GM23338 (cell line): ENCODE results near the gene KCNK10. TPM values are rescaled to one million over a fixed set of nuclear protein-coding genes. Genes with fewer than 3 reads are reported as not detected.

Source experiments
- ATAC-seq: fragments of 200-7000 bp; cut with Tn5 transposase; 3 replicates; pipeline ENCODE4 v1.9.1; 2020
- DNase-seq: peaks from one replicate; pipeline ENCODE4 v3.0.0-alpha.2; 2015; ENCODE audit warnings: low spot score
- H2AFZ ChIP-seq: fragments of 200-600 bp; sonication (generic); 2 replicates; pipeline ENCODE4 v1.8.0; 2016; ENCODE audit warnings: antibody characterized with exemption, mild to moderate bottlenecking, moderate library complexity
- H3F3A ChIP-seq: fragments of 200-600 bp; sonication (generic); replicated peaks from 2 replicates; pipeline ENCODE4 v1.8.0; 2017; ENCODE audit warnings: antibody characterized with exemption, mixed run types, low read depth
- H3K27ac ChIP-seq: fragments of 200-600 bp; sonication (generic); 2 replicates; pipeline ENCODE4 v1.6.1; 2016; ENCODE audit warnings: low read depth
- H3K27me3 ChIP-seq: fragments of 200-600 bp; sonication (generic); 2 replicates; pipeline ENCODE4 v1.8.0; 2016; ENCODE audit warnings: mild to moderate bottlenecking, mixed run types, moderate library complexity; ENCODE audit not compliant: insufficient read depth
- H3K36me3 ChIP-seq: fragments of 200-600 bp; sonication (generic); 2 replicates; pipeline ENCODE4 v1.8.0; 2016; ENCODE audit warnings: mild to moderate bottlenecking; ENCODE audit not compliant: insufficient read depth
- H3K4me1 ChIP-seq: fragments of 200-600 bp; sonication (generic); 2 replicates; pipeline ENCODE4 v1.8.0; 2016; ENCODE audit warnings: mild to moderate bottlenecking, moderate library complexity; ENCODE audit not compliant: insufficient read depth
- H3K4me2 ChIP-seq: fragments of 200-600 bp; sonication (generic); 2 replicates; pipeline ENCODE4 v1.7.1; 2017; ENCODE audit warnings: mixed run types
- H3K4me3 ChIP-seq: fragments of 200-600 bp; sonication (generic); 2 replicates; pipeline ENCODE4 v1.6.1; 2016; ENCODE audit warnings: mixed run types
- H3K79me2 ChIP-seq: fragments of 200-600 bp; sonication (generic); replicated peaks from 2 replicates; pipeline ENCODE4 v1.8.0; 2017; ENCODE audit warnings: mild to moderate bottlenecking; ENCODE audit not compliant: insufficient read depth
- H3K9me2 ChIP-seq: fragments of 200-600 bp; sonication (generic); 2 replicates; pipeline ENCODE4 v1.8.0; 2017; ENCODE audit not compliant: insufficient read depth
- H4K20me1 ChIP-seq: fragments of 200-600 bp; sonication (generic); replicated peaks from 2 replicates; pipeline ENCODE4 v1.8.0; 2017; ENCODE audit warnings: mild to moderate bottlenecking; ENCODE audit not compliant: insufficient read depth
- H3K27ac Mint-ChIP-seq: 2 replicates; pipeline ENCODE4 v1.8.0; 2020; ENCODE audit warnings: inconsistent platforms, mild to moderate bottlenecking, moderate library complexity, mixed read lengths
- H3K27me3 Mint-ChIP-seq: 3 replicates; pipeline ENCODE4 v1.8.0; 2022; ENCODE audit warnings: low read depth, mild to moderate bottlenecking, moderate library complexity, mixed read lengths, inconsistent platforms; ENCODE audit not compliant: insufficient read depth, poor library complexity
- H3K36me3 Mint-ChIP-seq: 3 replicates; pipeline ENCODE4 v1.8.0; 2021; ENCODE audit warnings: low read depth, mild to moderate bottlenecking, inconsistent platforms, moderate library complexity, mixed read lengths
- H3K4me1 Mint-ChIP-seq: 3 replicates; pipeline ENCODE4 v1.8.0; 2020; ENCODE audit warnings: mild to moderate bottlenecking, inconsistent platforms, mixed read lengths
- H3K4me3 Mint-ChIP-seq: 3 replicates; pipeline ENCODE4 v1.8.0; 2021; ENCODE audit warnings: moderate library complexity, mild to moderate bottlenecking, inconsistent platforms, mixed read lengths
- H3K9me3 Mint-ChIP-seq: 3 replicates; pipeline ENCODE4 v1.8.0; 2020; ENCODE audit warnings: moderate library complexity, mild to moderate bottlenecking, inconsistent platforms, mixed read lengths
- CREB1 ChIP-seq: fragments of 250-450 bp; sonication (Bioruptor Pico); IDR thresholded peaks from 2 replicates; pipeline ENCODE4 v1.5.0; 2020; ENCODE audit warnings: low read depth, mild to moderate bottlenecking, moderate library complexity
- EZH2 ChIP-seq: fragments of 200-600 bp; sonication (generic); IDR thresholded peaks from one replicate; pipeline ENCODE4 v1.8.0; 2017; ENCODE audit warnings: antibody characterized with exemption, mild to moderate bottlenecking, low read depth; ENCODE audit not compliant: unreplicated experiment
- EZH2phosphoT487 ChIP-seq: fragments of 200-600 bp; sonication (generic); IDR thresholded peaks from one replicate; pipeline ENCODE4 v1.8.1; 2018; ENCODE audit warnings: antibody characterized with exemption; ENCODE audit not compliant: unreplicated experiment
- JUNB ChIP-seq: IDR thresholded peaks from one replicate; pipeline ENCODE4 v1.6.1; 2016; ENCODE audit warnings: antibody characterized with exemption; ENCODE audit not compliant: unreplicated experiment
- NANOG ChIP-seq: IDR thresholded peaks from 2 replicates; pipeline ENCODE4 v1.6.1; 2016; ENCODE audit warnings: antibody characterized with exemption, borderline replicate concordance
- POLR2AphosphoS5 ChIP-seq: IDR thresholded peaks from 2 replicates; pipeline ENCODE4 v1.6.1; 2016; ENCODE audit warnings: antibody characterized with exemption, low read depth
- STAT1 ChIP-seq: IDR thresholded peaks from one replicate; pipeline ENCODE4 v1.6.1; 2016; ENCODE audit warnings: antibody characterized with exemption; ENCODE audit not compliant: unreplicated experiment
- ZNF114 ChIP-seq: fragments of 250-450 bp; sonication (Bioruptor Pico); IDR thresholded peaks from 2 replicates; pipeline ENCODE4 v1.5.0; 2020; ENCODE audit warnings: mild to moderate bottlenecking, moderate library complexity
- ZNF331 ChIP-seq: fragments of 250-450 bp; sonication (Bioruptor Pico); IDR thresholded peaks from 2 replicates; pipeline ENCODE4 v1.5.0; 2020; ENCODE audit warnings: low read depth, mild to moderate bottlenecking, moderate library complexity
- polyA plus RNA-seq: library from polyadenylated mRNA; unstranded; fragments of >200 nt; fragmentation: Nextera tagmentation; extraction: Ambion mirVana; gene quantifications from 2 replicates; pipeline ENCODE4 v1.2.1, GENCODE V29; 2016
- total RNA-seq: library from RNA; depleted of rRNA; stranded (reverse); fragments of >200 nt; shearing (Covaris generic); gene quantifications from 2 replicates; pipeline ENCODE4 v1.2.3, GENCODE V29; 2014
- TF ChIP-seq, protein P1 (sequence below), 2 experiments: fragments of 200-600 bp in 1 of 2; sonication (generic) in 1 of 2; conservative IDR thresholded peaks; 2 replicates each; pipeline versions ENCODE4 v1.5.1 to v1.6.1; 2016 to 2017; ENCODE audit warnings: antibody characterized with exemption in 2 of 2, low read depth in 2 of 2, mild to moderate bottlenecking in 2 of 2, moderate library complexity in 1 of 2
- TF ChIP-seq, protein P2 (sequence below): IDR thresholded peaks from 2 replicates; pipeline ENCODE4 v1.6.1; 2016; ENCODE audit warnings: antibody characterized with exemption
- TF ChIP-seq, protein P3 (sequence below): IDR thresholded peaks from one replicate; pipeline ENCODE4 v1.6.1; 2018; ENCODE audit warnings: antibody characterized with exemption; ENCODE audit not compliant: unreplicated experiment
- TF ChIP-seq, protein P4 (sequence below): fragments of 250-450 bp; sonication (Bioruptor Pico); IDR thresholded peaks from 2 replicates; pipeline ENCODE4 v1.5.0; 2020; ENCODE audit warnings: mild to moderate bottlenecking, moderate library complexity

KCNK10 gene
- total and polyA plus RNA-seq, 2 experiments from 2014 or later: 0.29 to 1.0 TPM

DNA sequence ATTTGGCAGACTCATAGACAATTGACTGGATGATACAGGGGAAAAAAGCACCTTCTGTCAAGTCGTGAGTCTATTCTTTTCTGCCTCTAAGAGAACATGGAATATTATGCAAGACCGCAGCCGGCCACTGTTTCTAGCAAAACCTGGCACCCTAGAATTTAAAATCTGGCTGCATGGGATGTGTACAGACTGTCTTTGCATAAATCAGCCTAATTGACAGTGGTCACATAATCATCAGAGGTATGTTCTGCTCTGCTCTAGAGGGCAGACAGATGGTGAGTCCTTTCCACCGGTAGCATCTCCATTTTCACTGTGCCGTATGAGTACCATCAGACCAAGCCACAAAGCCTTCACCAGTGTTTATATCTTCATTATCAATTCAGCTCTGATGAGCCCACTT is 80.6 kb downstream of the KCNK10 start:
- H3K4me3 Mint-ChIP-seq: no peak overlapping the region
- Histone ChIP-seq H3K27me3 (no peaks in the 10 kb centered on the region), H3K27ac (no peak overlapping the region), H3F3A (no peaks in the 10 kb centered on the region), H2AFZ (no peak overlapping the region), H4K20me1 (no peaks in the 10 kb centered on the region), H3K4me1 (no peaks in the 10 kb centered on the region), H3K9me2 (no peaks in the 10 kb centered on the region), H3K36me3 (no peaks in the 10 kb centered on the region), H3K79me2 (no peaks in the 10 kb centered on the region), H3K4me2 (no peak overlapping the region), H3K4me3 (no peak overlapping the region)
- DNase-seq: no peak
- no peak for ATAC-seq
- TF ChIP-seq STAT1: no peak
- no peak for TF ChIP-seq POLR2AphosphoS5
- TF ChIP-seq ZNF114: no peak
- no peak for TF ChIP-seq NANOG
- no peak for TF ChIP-seq EZH2phosphoT487
- no peak for TF ChIP-seq CREB1
- no peak for TF ChIP-seq ZNF331
- no peak for TF ChIP-seq EZH2
- TF ChIP-seq JUNB: no peak
- TF ChIP-seq, protein P1, sequence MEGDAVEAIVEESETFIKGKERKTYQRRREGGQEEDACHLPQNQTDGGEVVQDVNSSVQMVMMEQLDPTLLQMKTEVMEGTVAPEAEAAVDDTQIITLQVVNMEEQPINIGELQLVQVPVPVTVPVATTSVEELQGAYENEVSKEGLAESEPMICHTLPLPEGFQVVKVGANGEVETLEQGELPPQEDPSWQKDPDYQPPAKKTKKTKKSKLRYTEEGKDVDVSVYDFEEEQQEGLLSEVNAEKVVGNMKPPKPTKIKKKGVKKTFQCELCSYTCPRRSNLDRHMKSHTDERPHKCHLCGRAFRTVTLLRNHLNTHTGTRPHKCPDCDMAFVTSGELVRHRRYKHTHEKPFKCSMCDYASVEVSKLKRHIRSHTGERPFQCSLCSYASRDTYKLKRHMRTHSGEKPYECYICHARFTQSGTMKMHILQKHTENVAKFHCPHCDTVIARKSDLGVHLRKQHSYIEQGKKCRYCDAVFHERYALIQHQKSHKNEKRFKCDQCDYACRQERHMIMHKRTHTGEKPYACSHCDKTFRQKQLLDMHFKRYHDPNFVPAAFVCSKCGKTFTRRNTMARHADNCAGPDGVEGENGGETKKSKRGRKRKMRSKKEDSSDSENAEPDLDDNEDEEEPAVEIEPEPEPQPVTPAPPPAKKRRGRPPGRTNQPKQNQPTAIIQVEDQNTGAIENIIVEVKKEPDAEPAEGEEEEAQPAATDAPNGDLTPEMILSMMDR (conservative IDR thresholded peaks at IDR 0.05; ENCODE audit: low read depth in 2 of 2): no peak
- TF ChIP-seq, protein P2, sequence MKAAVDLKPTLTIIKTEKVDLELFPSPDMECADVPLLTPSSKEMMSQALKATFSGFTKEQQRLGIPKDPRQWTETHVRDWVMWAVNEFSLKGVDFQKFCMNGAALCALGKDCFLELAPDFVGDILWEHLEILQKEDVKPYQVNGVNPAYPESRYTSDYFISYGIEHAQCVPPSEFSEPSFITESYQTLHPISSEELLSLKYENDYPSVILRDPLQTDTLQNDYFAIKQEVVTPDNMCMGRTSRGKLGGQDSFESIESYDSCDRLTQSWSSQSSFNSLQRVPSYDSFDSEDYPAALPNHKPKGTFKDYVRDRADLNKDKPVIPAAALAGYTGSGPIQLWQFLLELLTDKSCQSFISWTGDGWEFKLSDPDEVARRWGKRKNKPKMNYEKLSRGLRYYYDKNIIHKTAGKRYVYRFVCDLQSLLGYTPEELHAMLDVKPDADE: no peak
- TF ChIP-seq, protein P3, sequence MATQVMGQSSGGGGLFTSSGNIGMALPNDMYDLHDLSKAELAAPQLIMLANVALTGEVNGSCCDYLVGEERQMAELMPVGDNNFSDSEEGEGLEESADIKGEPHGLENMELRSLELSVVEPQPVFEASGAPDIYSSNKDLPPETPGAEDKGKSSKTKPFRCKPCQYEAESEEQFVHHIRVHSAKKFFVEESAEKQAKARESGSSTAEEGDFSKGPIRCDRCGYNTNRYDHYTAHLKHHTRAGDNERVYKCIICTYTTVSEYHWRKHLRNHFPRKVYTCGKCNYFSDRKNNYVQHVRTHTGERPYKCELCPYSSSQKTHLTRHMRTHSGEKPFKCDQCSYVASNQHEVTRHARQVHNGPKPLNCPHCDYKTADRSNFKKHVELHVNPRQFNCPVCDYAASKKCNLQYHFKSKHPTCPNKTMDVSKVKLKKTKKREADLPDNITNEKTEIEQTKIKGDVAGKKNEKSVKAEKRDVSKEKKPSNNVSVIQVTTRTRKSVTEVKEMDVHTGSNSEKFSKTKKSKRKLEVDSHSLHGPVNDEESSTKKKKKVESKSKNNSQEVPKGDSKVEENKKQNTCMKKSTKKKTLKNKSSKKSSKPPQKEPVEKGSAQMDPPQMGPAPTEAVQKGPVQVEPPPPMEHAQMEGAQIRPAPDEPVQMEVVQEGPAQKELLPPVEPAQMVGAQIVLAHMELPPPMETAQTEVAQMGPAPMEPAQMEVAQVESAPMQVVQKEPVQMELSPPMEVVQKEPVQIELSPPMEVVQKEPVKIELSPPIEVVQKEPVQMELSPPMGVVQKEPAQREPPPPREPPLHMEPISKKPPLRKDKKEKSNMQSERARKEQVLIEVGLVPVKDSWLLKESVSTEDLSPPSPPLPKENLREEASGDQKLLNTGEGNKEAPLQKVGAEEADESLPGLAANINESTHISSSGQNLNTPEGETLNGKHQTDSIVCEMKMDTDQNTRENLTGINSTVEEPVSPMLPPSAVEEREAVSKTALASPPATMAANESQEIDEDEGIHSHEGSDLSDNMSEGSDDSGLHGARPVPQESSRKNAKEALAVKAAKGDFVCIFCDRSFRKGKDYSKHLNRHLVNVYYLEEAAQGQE: no peak
- TF ChIP-seq, protein P4, sequence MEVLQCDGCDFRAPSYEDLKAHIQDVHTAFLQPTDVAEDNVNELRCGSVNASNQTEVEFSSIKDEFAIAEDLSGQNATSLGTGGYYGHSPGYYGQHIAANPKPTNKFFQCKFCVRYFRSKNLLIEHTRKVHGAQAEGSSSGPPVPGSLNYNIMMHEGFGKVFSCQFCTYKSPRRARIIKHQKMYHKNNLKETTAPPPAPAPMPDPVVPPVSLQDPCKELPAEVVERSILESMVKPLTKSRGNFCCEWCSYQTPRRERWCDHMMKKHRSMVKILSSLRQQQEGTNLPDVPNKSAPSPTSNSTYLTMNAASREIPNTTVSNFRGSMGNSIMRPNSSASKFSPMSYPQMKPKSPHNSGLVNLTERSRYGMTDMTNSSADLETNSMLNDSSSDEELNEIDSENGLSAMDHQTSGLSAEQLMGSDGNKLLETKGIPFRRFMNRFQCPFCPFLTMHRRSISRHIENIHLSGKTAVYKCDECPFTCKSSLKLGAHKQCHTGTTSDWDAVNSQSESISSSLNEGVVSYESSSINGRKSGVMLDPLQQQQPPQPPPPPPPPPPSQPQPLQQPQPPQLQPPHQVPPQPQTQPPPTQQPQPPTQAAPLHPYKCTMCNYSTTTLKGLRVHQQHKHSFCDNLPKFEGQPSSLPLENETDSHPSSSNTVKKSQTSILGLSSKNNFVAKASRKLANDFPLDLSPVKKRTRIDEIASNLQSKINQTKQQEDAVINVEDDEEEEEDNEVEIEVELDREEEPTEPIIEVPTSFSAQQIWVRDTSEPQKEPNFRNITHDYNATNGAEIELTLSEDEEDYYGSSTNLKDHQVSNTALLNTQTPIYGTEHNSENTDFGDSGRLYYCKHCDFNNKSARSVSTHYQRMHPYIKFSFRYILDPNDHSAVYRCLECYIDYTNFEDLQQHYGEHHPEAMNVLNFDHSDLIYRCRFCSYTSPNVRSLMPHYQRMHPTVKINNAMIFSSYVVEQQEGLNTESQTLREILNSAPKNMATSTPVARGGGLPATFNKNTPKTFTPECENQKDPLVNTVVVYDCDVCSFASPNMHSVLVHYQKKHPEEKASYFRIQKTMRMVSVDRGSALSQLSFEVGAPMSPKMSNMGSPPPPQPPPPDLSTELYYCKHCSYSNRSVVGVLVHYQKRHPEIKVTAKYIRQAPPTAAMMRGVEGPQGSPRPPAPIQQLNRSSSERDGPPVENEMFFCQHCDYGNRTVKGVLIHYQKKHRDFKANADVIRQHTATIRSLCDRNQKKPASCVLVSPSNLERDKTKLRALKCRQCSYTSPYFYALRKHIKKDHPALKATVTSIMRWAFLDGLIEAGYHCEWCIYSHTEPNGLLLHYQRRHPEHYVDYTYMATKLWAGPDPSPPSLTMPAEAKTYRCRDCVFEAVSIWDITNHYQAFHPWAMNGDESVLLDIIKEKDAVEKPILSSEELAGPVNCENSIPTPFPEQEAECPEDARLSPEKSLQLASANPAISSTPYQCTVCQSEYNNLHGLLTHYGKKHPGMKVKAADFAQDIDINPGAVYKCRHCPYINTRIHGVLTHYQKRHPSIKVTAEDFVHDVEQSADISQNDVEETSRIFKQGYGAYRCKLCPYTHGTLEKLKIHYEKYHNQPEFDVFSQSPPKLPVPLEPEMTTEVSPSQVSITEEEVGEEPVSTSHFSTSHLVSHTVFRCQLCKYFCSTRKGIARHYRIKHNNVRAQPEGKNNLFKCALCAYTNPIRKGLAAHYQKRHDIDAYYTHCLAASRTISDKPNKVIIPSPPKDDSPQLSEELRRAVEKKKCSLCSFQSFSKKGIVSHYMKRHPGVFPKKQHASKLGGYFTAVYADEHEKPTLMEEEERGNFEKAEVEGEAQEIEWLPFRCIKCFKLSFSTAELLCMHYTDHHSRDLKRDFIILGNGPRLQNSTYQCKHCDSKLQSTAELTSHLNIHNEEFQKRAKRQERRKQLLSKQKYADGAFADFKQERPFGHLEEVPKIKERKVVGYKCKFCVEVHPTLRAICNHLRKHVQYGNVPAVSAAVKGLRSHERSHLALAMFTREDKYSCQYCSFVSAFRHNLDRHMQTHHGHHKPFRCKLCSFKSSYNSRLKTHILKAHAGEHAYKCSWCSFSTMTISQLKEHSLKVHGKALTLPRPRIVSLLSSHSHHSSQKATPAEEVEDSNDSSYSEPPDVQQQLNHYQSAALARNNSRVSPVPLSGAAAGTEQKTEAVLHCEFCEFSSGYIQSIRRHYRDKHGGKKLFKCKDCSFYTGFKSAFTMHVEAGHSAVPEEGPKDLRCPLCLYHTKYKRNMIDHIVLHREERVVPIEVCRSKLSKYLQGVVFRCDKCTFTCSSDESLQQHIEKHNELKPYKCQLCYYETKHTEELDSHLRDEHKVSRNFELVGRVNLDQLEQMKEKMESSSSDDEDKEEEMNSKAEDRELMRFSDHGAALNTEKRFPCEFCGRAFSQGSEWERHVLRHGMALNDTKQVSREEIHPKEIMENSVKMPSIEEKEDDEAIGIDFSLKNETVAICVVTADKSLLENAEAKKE (CRISPR knock-in tag): no peak
- no peaks in the 10 kb centered on the region for H3K36me3 Mint-ChIP-seq
- peaks cover 12% of the 10 kb centered on the region for H3K4me1 Mint-ChIP-seq
- H3K9me3 Mint-ChIP-seq: no peaks in the 10 kb centered on the region
- no peak overlapping the region for H3K27ac Mint-ChIP-seq
- H3K27me3 Mint-ChIP-seq: peaks cover 2% of the 10 kb centered on the region
